Measurements from ENCODE around the gene SKP1. TPM values are rescaled to one million over a fixed set of nuclear protein-coding genes. Genes with fewer than 3 reads are reported as not detected.

Gene SKP1
- total RNA-seq, 3 donors from 2014 or later (not counting 1 experiment from before 2014, with no cell fraction given) = 301 to 338 (median 315) TPM

DNA sequence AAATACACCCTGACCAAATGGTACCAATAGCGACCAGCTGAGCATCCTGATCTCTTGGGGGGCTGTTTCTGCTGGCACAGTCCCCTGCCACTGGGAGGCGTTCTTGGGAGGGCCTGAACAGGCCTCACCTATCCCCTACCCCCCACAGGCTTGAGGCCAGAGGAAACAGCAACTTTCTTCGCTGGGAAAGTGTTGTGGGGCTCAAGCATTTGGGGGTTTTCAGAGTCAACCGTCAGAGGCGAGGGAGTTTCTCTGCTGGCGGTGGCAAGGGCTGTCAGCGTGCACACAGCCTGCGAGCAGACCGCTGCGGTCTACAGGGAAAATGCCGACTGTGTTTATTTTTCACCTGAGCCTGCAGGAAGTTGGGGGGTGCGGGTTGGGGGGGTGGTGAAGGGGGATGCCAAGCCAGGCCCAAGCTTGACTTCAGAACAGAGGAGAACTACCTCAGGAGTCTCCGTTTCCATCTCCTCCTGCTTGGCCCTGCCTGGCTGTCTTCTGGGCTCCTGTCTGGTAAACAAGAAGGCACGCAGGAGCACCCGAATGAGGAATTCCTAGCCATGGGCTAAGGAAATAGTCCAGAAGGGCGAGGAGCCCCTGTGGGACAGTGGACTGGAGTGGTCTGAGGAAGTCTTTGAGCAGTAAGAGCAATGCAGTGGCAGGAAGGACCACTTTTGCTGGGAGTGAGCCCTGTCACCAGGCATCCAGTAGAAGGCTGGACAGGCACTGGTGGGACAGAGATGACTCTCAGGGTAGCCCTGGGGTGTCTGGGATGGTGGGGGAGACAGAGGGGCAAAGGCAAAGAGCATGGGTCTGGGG lies 44.2 kb downstream of the SKP1 start:
- intact Hi-C loops (cut with micrococcal nuclease) = loop anchor here (2.0 kb wide), 2 partner anchors 18 to 32 kb away; partner anchors contain the start of gene TCF7
- H3K9me3 ChIP-seq (ENCODE audit: control insufficient read depth, insufficient read depth, low read length) = no peaks in the 10 kb centered on the region
- H3K4me3 ChIP-seq (ENCODE audit: low read length) = no peak overlapping the region
- WGBS (ENCODE audit: insufficient coverage) = 18% methylated on average over 16 of the region's 16 CpGs
- TF ChIP-seq, protein P1, sequence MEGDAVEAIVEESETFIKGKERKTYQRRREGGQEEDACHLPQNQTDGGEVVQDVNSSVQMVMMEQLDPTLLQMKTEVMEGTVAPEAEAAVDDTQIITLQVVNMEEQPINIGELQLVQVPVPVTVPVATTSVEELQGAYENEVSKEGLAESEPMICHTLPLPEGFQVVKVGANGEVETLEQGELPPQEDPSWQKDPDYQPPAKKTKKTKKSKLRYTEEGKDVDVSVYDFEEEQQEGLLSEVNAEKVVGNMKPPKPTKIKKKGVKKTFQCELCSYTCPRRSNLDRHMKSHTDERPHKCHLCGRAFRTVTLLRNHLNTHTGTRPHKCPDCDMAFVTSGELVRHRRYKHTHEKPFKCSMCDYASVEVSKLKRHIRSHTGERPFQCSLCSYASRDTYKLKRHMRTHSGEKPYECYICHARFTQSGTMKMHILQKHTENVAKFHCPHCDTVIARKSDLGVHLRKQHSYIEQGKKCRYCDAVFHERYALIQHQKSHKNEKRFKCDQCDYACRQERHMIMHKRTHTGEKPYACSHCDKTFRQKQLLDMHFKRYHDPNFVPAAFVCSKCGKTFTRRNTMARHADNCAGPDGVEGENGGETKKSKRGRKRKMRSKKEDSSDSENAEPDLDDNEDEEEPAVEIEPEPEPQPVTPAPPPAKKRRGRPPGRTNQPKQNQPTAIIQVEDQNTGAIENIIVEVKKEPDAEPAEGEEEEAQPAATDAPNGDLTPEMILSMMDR (IDR thresholded peaks at IDR 0.05) = peak; percentile 56
- Mint-ChIP-seq H3K27me3 (ENCODE audit: low read depth in 2 of 2) (no peaks in the 10 kb centered on the region), H3K4me1 (peaks cover 57 to 81% of the 10 kb centered on the region in 2 donors), H3K9me3 (no peaks in the 10 kb centered on the region), H3K4me3 (peak overlapping the region; percentile 85), H3K36me3 (no peaks in the 10 kb centered on the region), H3K27ac (peak overlapping the region; percentile 98)
- peak; percentile 75 to 97 for DNase-seq
- H3K4me1 ChIP-seq (ENCODE audit: control insufficient read depth, insufficient read depth, low read length) = peaks cover 100% of the 10 kb centered on the region
- H3K27ac ChIP-seq (ENCODE audit: low read length) = peak overlapping the region; percentile 98
- peaks cover 50% of the 10 kb centered on the region for H3K36me3 ChIP-seq (ENCODE audit: control insufficient read depth, insufficient read depth, low read length)
- ATAC-seq = peak; percentile 72 to 90 (median 86)
- no peaks in the 10 kb centered on the region for H3K27me3 ChIP-seq (ENCODE audit: control insufficient read depth, insufficient read depth, low read length)

DNA sequence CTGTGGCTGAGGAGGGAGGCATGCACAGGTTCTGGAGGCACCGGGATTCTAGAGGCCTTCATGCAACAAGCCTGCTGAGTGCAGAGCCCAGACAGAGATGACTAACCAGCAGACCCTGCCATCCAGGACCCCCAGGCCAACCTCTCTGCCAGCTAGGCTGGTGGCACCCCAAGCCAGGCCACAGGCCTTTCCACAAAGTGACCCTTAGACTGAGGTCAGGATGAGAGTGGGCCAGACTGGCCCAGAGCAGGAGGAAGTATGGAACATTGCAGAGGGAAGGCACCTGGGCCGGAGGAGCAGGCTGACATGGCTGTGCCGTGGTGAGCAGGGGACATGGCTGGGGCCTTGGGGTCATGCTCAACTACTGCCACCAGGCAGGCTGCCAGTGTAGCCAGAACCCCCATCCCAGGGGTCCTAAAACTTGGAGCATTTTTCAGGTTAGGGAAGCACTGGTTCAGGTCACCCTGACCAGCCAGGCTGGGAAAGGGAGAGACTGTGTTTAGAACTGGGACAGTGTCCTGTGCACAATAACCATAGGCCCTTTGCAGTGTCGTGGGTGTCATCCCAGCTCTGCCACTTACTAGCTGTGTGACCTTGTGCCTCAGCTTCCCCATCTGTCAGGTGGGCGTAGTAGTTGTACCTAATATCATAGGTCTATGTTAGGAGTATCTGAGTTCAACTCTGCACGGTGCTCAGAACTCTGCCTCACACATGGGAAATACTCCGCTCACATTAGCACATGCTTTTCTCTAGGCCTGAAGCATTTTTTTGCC lies 45.0 kb downstream of the SKP1 start:
- Histone ChIP-seq H3K36me3 (ENCODE audit: control insufficient read depth, insufficient read depth, low read length) (peaks cover 48% of the 10 kb centered on the region), H3K4me3 (ENCODE audit: low read length) (no peak overlapping the region), H3K4me1 (ENCODE audit: control insufficient read depth, insufficient read depth, low read length) (peaks cover 100% of the 10 kb centered on the region)

GRCh38 chr5:134131165-134131564 lies 45.6 kb downstream of the SKP1 start:
- WGBS (ENCODE audit: insufficient coverage) = 29% methylated on average over 3 of the region's 3 CpGs
- H3K4me3 Mint-ChIP-seq = peak overlapping the region; percentile 62
- peak overlapping the region; percentile 98 for H3K27ac ChIP-seq (ENCODE audit: low read length)

More for the DNA sequence above, 45.0 kb downstream of the SKP1 start:
- Histone ChIP-seq H3K27me3 (ENCODE audit: control insufficient read depth, insufficient read depth, low read length) (no peaks in the 10 kb centered on the region), H3K27ac (ENCODE audit: low read length) (peak overlapping the region; percentile 98), H3K9me3 (ENCODE audit: control insufficient read depth, insufficient read depth, low read length) (no peaks in the 10 kb centered on the region)
- ATAC-seq = no peak
- H3K27me3 Mint-ChIP-seq (ENCODE audit: low read depth in 2 of 2) = no peaks in the 10 kb centered on the region
- peak overlapping the region; percentile 85 for H3K4me3 Mint-ChIP-seq
- peak overlapping the region; percentile 98 for H3K27ac Mint-ChIP-seq
- no peaks in the 10 kb centered on the region for H3K9me3 Mint-ChIP-seq
- no peak for DNase-seq
- intact Hi-C loops (cut with micrococcal nuclease) = loop anchor here (2.0 kb wide), 2 partner anchors 17 to 31 kb away; partner anchors contain the start of gene TCF7
- H3K36me3 Mint-ChIP-seq = no peaks in the 10 kb centered on the region
- TF ChIP-seq, protein P1 (IDR thresholded peaks at IDR 0.05) = no peak
- 66% methylated on average over 7 of the region's 7 CpGs for WGBS (ENCODE audit: insufficient coverage)
- H3K4me1 Mint-ChIP-seq = peaks cover 57 to 79% of the 10 kb centered on the region in 2 donors

More at GRCh38 chr5:134131165-134131564, 45.6 kb downstream of the SKP1 start:
- H3K9me3 ChIP-seq (ENCODE audit: control insufficient read depth, insufficient read depth, low read length) = no peaks in the 10 kb centered on the region
- no peaks in the 10 kb centered on the region for H3K27me3 ChIP-seq (ENCODE audit: control insufficient read depth, insufficient read depth, low read length)
- peak in 1 of 2 donors; percentile 64 for DNase-seq
- peak in 2 of 3 donors; percentile 9 to 17 for ATAC-seq
- no peaks in the 10 kb centered on the region for H3K36me3 Mint-ChIP-seq
- peaks cover 42% of the 10 kb centered on the region for H3K36me3 ChIP-seq (ENCODE audit: control insufficient read depth, insufficient read depth, low read length)
- TF ChIP-seq, protein P1 (IDR thresholded peaks at IDR 0.05) = no peak
- intact Hi-C loops (cut with micrococcal nuclease) = no loop called here
- peaks cover 61 to 77% of the 10 kb centered on the region in 2 donors for H3K4me1 Mint-ChIP-seq
- no peaks in the 10 kb centered on the region for H3K9me3 Mint-ChIP-seq
- peaks cover 100% of the 10 kb centered on the region for H3K4me1 ChIP-seq (ENCODE audit: control insufficient read depth, insufficient read depth, low read length)
- H3K4me3 ChIP-seq (ENCODE audit: low read length) = no peak overlapping the region
- H3K27me3 Mint-ChIP-seq (ENCODE audit: low read depth in 2 of 2) = no peaks in the 10 kb centered on the region
- peak overlapping the region; percentile 98 for H3K27ac Mint-ChIP-seq

All from natural killer cell (primary cell).